ENCODE measurements around the gene QSER1. TPM values are rescaled to one million over a fixed set of nuclear protein-coding genes. Genes with fewer than 3 reads are reported as not detected.
"Not testable (repeated sequence)": the region's sequence is repeated elsewhere in the genome, so short reads cannot be mapped to it uniquely, and the experiment has no call there.

Gene QSER1
- total and polyA plus RNA-seq, 7 experiments from 2014 or later = 1.6 to 16.9 (median 13.5) TPM

DNA sequence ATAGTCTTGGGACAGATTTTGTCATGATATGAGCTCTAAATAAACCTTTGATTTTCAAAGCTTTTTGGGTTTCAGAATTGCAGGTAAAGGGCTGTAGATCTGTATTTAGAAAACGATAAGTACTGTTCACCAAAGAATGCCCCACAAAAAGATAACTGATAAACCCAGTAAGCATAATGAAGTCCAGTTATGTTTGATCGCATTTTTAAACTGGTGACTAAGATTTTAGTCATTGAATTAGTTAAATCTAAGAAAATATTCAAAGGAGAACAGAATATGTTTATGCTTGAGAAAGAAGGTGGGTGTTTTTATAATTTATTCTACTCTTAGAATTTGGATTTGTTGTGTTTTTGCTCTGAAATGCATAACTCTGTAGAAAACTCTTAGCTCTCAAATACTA lies 134.6 kb downstream of the QSER1 start:
- H3K36me3 Mint-ChIP-seq = peaks cover 0 to 23% (median 0%) of the 10 kb centered on the region in 5 donors
- H3K4me3 Mint-ChIP-seq = no peak overlapping the region
- no peak overlapping the region for H3K4me3 ChIP-seq (ENCODE audit: low read length)
- H3K36me3 ChIP-seq (ENCODE audit: control insufficient read depth in 2 of 3, insufficient read depth in 3 of 3, low read length in 3 of 3) = no peaks in the 10 kb centered on the region
- peaks cover 0 to 34% (median 0%) of the 10 kb centered on the region in 5 donors for H3K27me3 Mint-ChIP-seq
- H3K9me3 Mint-ChIP-seq = no peaks in the 10 kb centered on the region
- peaks cover 0 to 6% (median 2%) of the 10 kb centered on the region in 7 donors for H3K4me1 Mint-ChIP-seq
- no peaks in the 10 kb centered on the region for H3K9me3 ChIP-seq (ENCODE audit: control insufficient read depth in 2 of 3, low read length in 3 of 3)
- POLR2A ChIA-PET = interaction anchor here (0.7 to 1.5 kb wide), 3 partner anchors 11 to 22 kb away, joined by 3 to 5 read pairs (median 4); partner anchors contain the start of gene DEPDC7
- intact Hi-C loops (cut with micrococcal nuclease) = no loop called here
- DNase-seq = no peak
- no peaks in the 10 kb centered on the region for H3K27me3 ChIP-seq (ENCODE audit: control insufficient read depth in 2 of 2, insufficient read depth in 2 of 2, low read length in 2 of 2)
- ATAC-seq = no peak
- no peaks in the 10 kb centered on the region for H3K4me1 ChIP-seq (ENCODE audit: control insufficient read depth in 2 of 2, insufficient read depth in 2 of 2, low read length in 2 of 2)
- no peak overlapping the region for H3K27ac ChIP-seq (ENCODE audit: low read depth, low read length)
- no peak overlapping the region for H3K27ac Mint-ChIP-seq
- CTCF ChIA-PET = no interaction called here

DNA sequence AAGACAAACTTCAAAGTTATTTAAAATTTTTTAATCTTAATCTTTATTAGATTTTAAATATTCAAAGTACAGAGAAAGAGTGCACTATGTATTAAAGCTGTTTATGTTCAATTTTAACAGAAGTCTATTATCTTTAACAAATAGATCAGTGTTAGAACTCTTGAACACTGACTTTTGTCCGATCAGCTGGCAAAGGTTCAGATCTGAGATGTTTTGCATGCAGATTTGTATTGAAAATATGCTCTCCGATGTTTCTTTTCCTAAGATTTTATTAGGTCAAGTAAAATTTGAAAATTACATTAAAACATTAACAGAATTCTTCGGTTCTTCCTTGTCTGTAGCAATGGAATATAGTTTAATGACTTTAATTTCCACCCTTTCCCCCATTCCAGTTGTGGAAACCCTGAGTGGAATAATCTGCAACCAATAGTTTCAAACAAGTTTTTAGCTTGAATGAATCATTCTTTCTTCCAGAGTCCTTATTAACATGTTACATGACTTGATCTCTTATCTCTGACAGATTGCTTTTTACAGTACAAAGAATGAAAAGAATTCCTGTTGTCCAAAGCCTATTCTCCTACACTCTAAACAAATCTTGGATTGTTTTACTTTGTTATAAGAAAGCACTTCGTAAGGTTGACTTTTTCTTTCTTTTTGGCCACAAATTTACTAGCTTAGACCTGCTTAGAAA lies 135.4 kb downstream of the QSER1 start:
- Histone ChIP-seq H3K36me3 (ENCODE audit: control insufficient read depth in 2 of 3, insufficient read depth in 3 of 3, low read length in 3 of 3) (no peaks in the 10 kb centered on the region), H3K4me1 (ENCODE audit: control insufficient read depth in 2 of 2, insufficient read depth in 2 of 2, low read length in 2 of 2) (no peaks in the 10 kb centered on the region), H3K9me3 (ENCODE audit: control insufficient read depth in 2 of 3, low read length in 3 of 3) (no peaks in the 10 kb centered on the region), H3K27ac (ENCODE audit: low read depth, low read length) (no peak overlapping the region), H3K27me3 (ENCODE audit: control insufficient read depth in 2 of 2, insufficient read depth in 2 of 2, low read length in 2 of 2) (no peaks in the 10 kb centered on the region), H3K4me3 (ENCODE audit: low read length) (no peak overlapping the region)
- DNase-seq (no peak), ATAC-seq (no peak)
- H3K27me3 Mint-ChIP-seq = peaks cover 0 to 38% (median 0%) of the 10 kb centered on the region in 5 donors
- CTCF ChIA-PET = interaction anchor here (2.0 kb wide), 1 partner anchor 38 kb away, joined by 5 read pairs; no protein-coding TSS in a partner anchor
- H3K4me1 Mint-ChIP-seq = peaks cover 0 to 5% (median 0%) of the 10 kb centered on the region in 7 donors
- intact Hi-C loops (cut with micrococcal nuclease) = no loop called here
- H3K27ac Mint-ChIP-seq = no peak overlapping the region
- H3K4me3 Mint-ChIP-seq = no peak overlapping the region
- H3K36me3 Mint-ChIP-seq = peaks cover 0 to 26% (median 5%) of the 10 kb centered on the region in 5 donors
- no peaks in the 10 kb centered on the region for H3K9me3 Mint-ChIP-seq
- POLR2A ChIA-PET = interaction anchor here (0.7 to 1.5 kb wide), 3 partner anchors 12 to 23 kb away, joined by 3 to 5 read pairs (median 4); partner anchors contain the start of gene DEPDC7

GRCh38 chr11:33028537-33028914 lies 135.9 kb downstream of the QSER1 start:
- POLR2A ChIA-PET = interaction anchor here (1.5 kb wide), 1 partner anchor 17 kb away, joined by 5 read pairs; no protein-coding TSS in a partner anchor

GRCh38 chr11:33029218-33029617 lies 136.6 kb downstream of the QSER1 start:
- ATAC-seq; intact Hi-C loops (cut with micrococcal nuclease); H3K36me3 ChIP-seq (ENCODE audit: control insufficient read depth in 2 of 3, insufficient read depth in 3 of 3, low read length in 3 of 3); DNase-seq; H3K27ac ChIP-seq (ENCODE audit: low read depth, low read length); H3K4me1 ChIP-seq (ENCODE audit: control insufficient read depth in 2 of 2, insufficient read depth in 2 of 2, low read length in 2 of 2); H3K4me1 Mint-ChIP-seq; H3K4me3 ChIP-seq (ENCODE audit: low read length); H3K27ac Mint-ChIP-seq; H3K9me3 ChIP-seq (ENCODE audit: control insufficient read depth in 2 of 3, low read length in 3 of 3); POLR2A ChIA-PET; H3K4me3 Mint-ChIP-seq; H3K9me3 Mint-ChIP-seq; H3K27me3 ChIP-seq (ENCODE audit: control insufficient read depth in 2 of 2, insufficient read depth in 2 of 2, low read length in 2 of 2): not testable (repeated sequence)
- CTCF ChIA-PET = interaction anchor here (2.0 kb wide), 1 partner anchor 37 kb away, joined by 5 read pairs; no protein-coding TSS in a partner anchor
- peaks cover 0 to 45% (median 0%) of the 10 kb centered on the region in 5 donors for H3K27me3 Mint-ChIP-seq
- peaks cover 0 to 27% (median 5%) of the 10 kb centered on the region in 5 donors for H3K36me3 Mint-ChIP-seq

More at GRCh38 chr11:33028537-33028914, 135.9 kb downstream of the QSER1 start:
- no peaks in the 10 kb centered on the region for H3K4me1 ChIP-seq (ENCODE audit: control insufficient read depth in 2 of 2, insufficient read depth in 2 of 2, low read length in 2 of 2)
- H3K9me3 ChIP-seq (ENCODE audit: control insufficient read depth in 2 of 3, low read length in 3 of 3) = no peaks in the 10 kb centered on the region
- Mint-ChIP-seq H3K4me3 (no peak overlapping the region), H3K27me3 (peaks cover 0 to 40% (median 0%) of the 10 kb centered on the region in 5 donors), H3K4me1 (peaks cover 0 to 5% (median 0%) of the 10 kb centered on the region in 7 donors), H3K9me3 (no peaks in the 10 kb centered on the region), H3K36me3 (peaks cover 0 to 27% (median 5%) of the 10 kb centered on the region in 5 donors), H3K27ac (no peak overlapping the region)
- CTCF ChIA-PET = interaction anchor here (2.0 kb wide), 1 partner anchor 37 kb away, joined by 5 read pairs; no protein-coding TSS in a partner anchor
- no peak overlapping the region for H3K4me3 ChIP-seq (ENCODE audit: low read length)
- intact Hi-C loops (cut with micrococcal nuclease) = no loop called here
- DNase-seq = no peak
- H3K36me3 ChIP-seq (ENCODE audit: control insufficient read depth in 2 of 3, insufficient read depth in 3 of 3, low read length in 3 of 3) = peaks cover 0 to 1% (median 0%) of the 10 kb centered on the region in 3 experiments
- H3K27me3 ChIP-seq (ENCODE audit: control insufficient read depth in 2 of 2, insufficient read depth in 2 of 2, low read length in 2 of 2) = no peaks in the 10 kb centered on the region
- no peak for ATAC-seq
- H3K27ac ChIP-seq (ENCODE audit: low read depth, low read length) = no peak overlapping the region

Other genes with a start within 250 kb of the QSER1 start
- gene CCDC73, start 98.1 kb upstream of the QSER1 start, total RNA-seq = not detected
- not detected for gene CCDC73, start 98.1 kb upstream of the QSER1 start, polyA plus RNA-seq
- 1 to 10 TPM in 1 of 5 experiments, under 1 TPM in 2, not detected in 2; 0.11 to 2.3 (median 0.48) TPM for gene PRRG4, start 62.9 kb upstream of the QSER1 start, total RNA-seq
- gene PRRG4, start 62.9 kb upstream of the QSER1 start, polyA plus RNA-seq = not detected
- 1 to 10 TPM in 4 of 5 experiments, under 1 TPM in 1; 0.65 to 9.6 (median 2.1) TPM for gene DEPDC7, start 123.1 kb downstream of the QSER1 start, total RNA-seq
- gene DEPDC7, start 123.1 kb downstream of the QSER1 start, polyA plus RNA-seq = 1 to 10 TPM; 3.2 to 3.9 TPM
- 10 to 100 TPM in 4 of 5 experiments, 1 to 10 TPM in 1; 9.1 to 17.1 (median 13.3) TPM for gene TCP11L1, start 146.8 kb downstream of the QSER1 start, total RNA-seq
- 1 to 10 TPM; 1.8 to 3.2 TPM for gene TCP11L1, start 146.8 kb downstream of the QSER1 start, polyA plus RNA-seq

Measured in naive thymus-derived CD4-positive, alpha-beta T cell (primary cell).